ENCODE measurements around the gene SULT1E1.
"Not testable (repeated sequence)": the region's sequence is repeated elsewhere in the genome, so short reads cannot be mapped to it uniquely, and the experiment has no call there.

The SULT1E1 gene

GRCh38 chr4:69843301-69843700, 16.6 kb downstream of the SULT1E1 start:
- DNase-seq, result no peak

DNA sequence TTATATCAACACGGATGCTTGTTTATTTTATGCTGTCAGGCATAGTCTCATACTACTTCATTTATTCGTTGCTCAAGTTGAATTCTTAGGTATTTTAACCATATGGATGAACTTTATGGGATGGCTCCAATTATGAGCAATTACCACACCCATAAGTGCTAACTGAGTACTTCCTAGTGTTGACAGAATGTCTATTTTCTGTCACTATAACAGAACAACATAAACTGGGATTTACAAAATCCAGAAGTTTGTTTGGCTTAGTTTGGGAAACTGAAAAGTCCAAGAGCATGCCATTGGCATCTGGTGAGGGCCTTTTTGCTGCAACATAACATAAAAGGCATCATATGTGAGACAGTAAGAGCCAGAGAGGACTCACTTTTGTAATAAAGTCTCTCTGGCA, 21.0 kb downstream of the SULT1E1 start:
- DNase-seq, result no peak

GRCh38 chr4:69836287-69836686, 23.7 kb downstream of the SULT1E1 start:
- DNase-seq, result no peak

GRCh38 chr4:69835766-69836165, 24.2 kb downstream of the SULT1E1 start:
- no peak for DNase-seq

GRCh38 chr4:69833251-69833650, 26.7 kb downstream of the SULT1E1 start:
- no peak for DNase-seq

GRCh38 chr4:69832326-69833030, 27.5 kb downstream of the SULT1E1 start:
- DNase-seq, result no peak

GRCh38 chr4:69831646-69832325, 28.2 kb downstream of the SULT1E1 start:
- DNase-seq, result no peak

- DNase-seq, result no peak
Measured at GRCh38 chr4:69831270-69831627, 28.7 kb downstream of the SULT1E1 start.

DNA sequence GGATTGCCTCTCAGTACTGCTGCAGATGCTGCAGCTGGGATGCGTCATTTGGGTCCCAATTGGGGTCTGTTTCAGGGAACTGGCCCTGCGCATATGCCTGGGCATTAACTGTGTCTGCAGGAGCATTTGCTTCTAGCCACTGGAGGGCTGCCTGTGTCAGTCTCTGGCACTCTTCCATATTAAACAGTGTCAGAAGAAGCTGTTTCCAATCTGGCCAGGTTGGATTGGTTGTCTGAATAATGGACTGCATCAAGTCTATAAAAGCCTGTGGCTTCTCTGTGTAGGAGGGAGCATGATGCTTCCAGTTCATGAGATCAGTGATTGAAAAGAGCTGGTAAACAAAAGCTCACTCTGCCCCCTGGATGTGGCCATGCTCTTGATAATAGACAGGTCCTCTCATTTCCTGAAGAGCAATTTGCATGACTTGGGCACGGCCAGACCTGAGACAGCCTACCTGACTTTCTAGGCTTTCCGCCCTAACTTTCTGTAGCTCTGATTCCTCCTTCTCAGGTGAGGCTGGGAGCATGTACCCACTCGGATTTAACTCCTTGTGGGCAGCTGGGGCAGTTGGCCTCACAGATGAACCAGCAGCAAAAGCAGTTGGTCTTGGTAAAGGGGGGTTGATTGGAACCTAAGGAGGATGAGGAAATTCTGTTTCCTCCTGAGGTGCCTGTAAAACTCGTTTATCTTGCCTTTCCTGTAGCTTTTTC, 29.2 kb downstream of the SULT1E1 start:
- peak; percentile 79 for DNase-seq

DNA sequence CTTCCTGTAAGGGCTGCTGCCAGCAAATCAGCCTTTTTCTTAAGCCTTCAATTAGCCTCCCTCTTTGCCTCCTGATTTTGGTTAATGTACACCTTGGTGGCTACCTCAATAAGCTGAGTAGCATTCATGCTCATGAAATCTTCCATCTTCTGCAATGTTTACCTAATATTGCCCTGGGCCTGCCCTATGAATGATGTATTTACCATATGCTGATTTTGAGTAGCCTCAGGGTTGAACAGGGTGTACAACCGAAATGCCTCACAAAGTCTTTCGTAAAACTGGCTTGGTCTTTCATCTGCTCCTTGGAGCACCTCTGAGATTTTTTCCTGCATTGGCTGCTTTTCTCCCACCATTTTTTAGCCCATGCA, 29.8 kb downstream of the SULT1E1 start:
- no peak for DNase-seq

GRCh38 chr4:69829678-69830077, 30.3 kb downstream of the SULT1E1 start:
- no peak for DNase-seq

DNA sequence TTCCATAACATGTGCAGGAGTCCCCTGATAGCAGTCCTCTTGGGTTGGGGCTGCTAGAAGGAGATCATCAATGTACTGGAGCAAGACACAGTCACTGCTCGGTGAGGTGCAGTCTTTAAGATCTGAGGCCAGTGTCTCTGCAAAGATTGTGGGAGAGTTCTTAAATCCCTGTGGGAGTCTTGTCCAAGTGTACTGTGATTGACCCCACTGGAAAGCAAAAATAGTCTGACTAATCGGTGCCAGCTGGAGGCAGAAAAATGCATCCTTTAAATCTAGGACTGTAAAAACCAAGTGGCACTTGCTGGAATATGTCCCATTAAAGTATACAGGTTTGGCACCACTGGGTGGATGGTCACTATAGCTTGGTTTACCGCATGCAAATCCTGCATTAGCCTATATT, 31.1 kb downstream of the SULT1E1 start:
- no peak for DNase-seq

GRCh38 chr4:69825056-69825455, 34.9 kb downstream of the SULT1E1 start:
- DNase-seq, result not testable (repeated sequence)

GRCh38 chr4:69823481-69824186, 36.3 kb downstream of the SULT1E1 start:
- DNase-seq, result peak; percentile 34

DNA sequence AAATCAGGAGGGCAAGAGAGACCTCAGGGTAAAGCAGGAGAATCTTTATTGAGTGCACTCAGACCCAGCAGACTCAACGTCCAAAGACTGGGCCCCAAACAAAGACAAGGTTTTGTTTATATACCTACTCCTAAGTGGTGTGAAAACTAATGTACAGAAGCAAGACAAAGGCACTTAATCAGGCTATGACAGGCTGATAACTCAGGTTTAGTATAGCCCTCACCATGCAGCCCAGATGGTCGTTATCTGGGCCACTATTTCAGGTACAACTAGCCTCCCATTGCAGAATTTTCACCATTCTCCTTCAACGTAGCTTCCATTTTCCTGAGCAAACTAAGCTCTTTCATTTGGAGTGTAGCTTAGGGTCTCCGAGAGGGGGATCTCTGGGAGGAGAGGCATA, 36.9 kb downstream of the SULT1E1 start:
- no peak for DNase-seq

DNA sequence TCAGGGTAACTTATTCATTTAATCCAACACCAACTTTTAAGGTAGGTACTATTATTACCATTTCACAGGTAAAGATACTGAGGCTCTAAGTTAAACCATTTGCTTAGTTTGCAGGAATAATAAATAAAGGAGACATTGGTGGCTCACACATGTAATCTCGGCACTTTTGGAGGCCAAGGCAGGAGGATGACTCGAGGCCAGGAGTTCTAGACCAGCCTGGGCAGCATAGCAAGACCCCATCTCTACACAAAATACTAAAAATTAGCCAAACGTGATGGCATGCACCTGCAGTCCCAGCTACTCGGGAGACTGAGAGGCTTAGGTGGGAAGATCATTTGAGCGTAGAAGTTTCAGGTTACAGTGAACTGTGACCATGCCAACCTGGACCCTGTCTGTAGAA, 37.7 kb downstream of the SULT1E1 start:
- no peak for DNase-seq

DNA sequence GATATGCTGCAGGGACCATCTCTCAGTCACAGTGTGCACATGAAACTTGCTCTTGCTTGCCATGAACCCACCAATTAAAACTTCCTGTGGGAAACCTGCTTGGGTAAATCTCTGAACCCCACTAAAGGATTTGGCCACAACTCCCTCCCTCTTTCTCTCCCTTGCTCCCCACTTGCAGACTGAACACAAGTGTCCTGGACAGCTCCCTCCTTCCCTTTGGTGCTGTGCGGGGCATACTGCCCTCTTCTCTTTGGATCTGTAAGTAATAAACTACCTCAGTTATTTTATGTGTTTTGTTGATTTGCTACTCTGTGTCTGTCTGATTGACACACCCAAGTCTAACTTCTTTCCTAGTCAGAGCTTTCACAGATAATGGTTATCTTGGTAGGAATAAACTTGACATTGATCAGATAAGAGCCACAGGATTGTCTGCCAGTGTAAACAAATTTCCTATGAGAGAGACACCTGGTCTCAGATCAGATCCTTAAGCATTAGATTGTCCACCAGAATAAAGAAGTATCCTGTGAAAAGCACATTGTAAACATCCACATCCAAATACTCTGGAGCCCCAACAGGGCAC, 41.8 kb downstream of the SULT1E1 start:
- no peak for DNase-seq

- no peak for DNase-seq
Measured at GRCh38 chr4:69816236-69816635, 43.7 kb downstream of the SULT1E1 start.

DNA sequence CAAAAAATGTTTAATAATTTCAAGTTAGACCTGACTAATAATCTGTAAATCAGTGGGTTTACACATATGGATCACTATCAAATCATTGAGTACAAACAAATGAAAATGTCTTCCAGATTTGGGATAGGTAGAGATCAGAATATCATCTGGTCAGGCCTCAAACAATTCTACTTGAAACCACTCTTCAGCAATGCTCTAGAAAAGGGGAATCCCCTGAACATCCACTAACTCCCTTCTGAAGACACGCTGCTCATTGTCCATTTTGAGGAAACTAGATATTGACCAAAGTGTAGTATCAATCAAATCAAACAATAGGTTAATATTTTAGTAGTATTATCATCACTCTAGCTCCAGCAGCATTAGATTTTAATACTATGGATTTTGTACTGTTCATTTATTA, 46.3 kb downstream of the SULT1E1 start:
- no peak for DNase-seq

DNA sequence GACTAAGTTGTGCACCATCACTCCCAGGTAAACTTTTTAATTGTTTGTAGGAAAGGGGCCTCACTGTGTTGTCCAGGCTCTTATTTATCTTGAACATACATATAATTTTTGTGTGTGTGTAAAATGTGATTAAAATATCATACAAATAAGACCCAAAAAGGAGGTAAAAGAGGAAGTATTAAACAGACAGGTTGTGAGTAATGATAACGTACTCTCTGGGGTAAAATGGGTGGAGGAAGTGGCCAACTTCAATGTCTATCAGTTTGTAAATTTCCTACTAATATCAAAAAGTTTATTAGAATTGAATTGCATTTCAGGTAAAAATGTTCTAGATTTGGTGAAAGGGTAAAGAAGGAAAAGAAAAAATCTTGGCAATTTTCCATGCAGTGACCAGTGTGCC, 48.8 kb downstream of the SULT1E1 start:
- no peak for DNase-seq

- DNase-seq, result no peak
Measured at GRCh38 chr4:69800599-69800998, 59.3 kb downstream of the SULT1E1 start.

DNA sequence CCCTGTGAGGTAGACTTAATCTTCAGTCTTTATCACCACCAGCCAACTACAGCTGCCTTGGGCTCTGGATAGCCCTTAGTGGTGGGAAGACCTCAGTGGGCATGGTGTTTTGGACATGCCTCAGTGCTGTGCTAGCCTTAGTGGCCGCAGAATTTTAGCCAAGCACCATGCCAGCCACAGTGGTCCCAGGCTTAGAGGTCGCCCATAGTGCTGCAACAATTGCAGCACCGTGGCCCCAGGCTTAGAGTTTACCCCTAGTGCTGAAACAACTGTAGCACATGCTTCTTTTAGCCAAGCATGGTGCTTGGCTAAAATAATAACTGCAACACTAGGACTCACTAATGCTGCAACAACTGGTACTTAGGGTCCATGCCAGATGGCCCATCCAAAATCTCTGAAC, 60.6 kb downstream of the SULT1E1 start:
- DNase-seq, result no peak

GRCh38 chr4:69793732-69794131, 66.2 kb downstream of the SULT1E1 start:
- DNase-seq, result no peak

Data from COR-L47 (cell line).